ENCODE results near the gene UTP3. TPM values are rescaled to one million over a fixed set of nuclear protein-coding genes. Genes with fewer than 3 reads are reported as not detected.

The UTP3 gene
- total and polyA plus RNA-seq, 9 of the 15 experiments (the other 6 are each of a cell fraction or from before 2014, with no cell fraction given), result 11.9 to 69.3 (median 34.0) TPM

GRCh38 chr4:70722199-70722791 lies 34.0 kb downstream of the UTP3 start (continued):
- no peak for TF ChIP-seq ZNF318 (IDR thresholded peaks at IDR 0.05; ENCODE audit: borderline replicate concordance in 1 of 2, low read depth in 1 of 2)
- TF ChIP-seq KDM5B (IDR thresholded peaks at IDR 0.05; ENCODE audit: insufficient replicate concordance, low read depth, low read length), result no peak
- no peak for TF ChIP-seq TBL1XR1 (IDR thresholded peaks at IDR 0.05; ENCODE audit: low read length in 2 of 2)
- TF ChIP-seq ZNF12 (CRISPR knock-in tag; IDR thresholded peaks at IDR 0.05), result no peak
- TF ChIP-seq ZNF384 (IDR thresholded peaks at IDR 0.05; ENCODE audit: low read depth, low read length), result peak; percentile 61; the same call in 1 of the 2 replicates
- no peak for TF ChIP-seq ZBTB7A (IDR thresholded peaks at IDR 0.05; ENCODE audit: borderline replicate concordance, control insufficient read depth, low read depth, low read length)
- no peak for TF ChIP-seq CGGBP1 (CRISPR knock-in tag; IDR thresholded peaks at IDR 0.05)
- TF ChIP-seq STAT5B (CRISPR knock-in tag; IDR thresholded peaks at IDR 0.05), result no peak
- no peak for TF ChIP-seq ATF4 (CRISPR knock-in tag; IDR thresholded peaks at IDR 0.05)
- TF ChIP-seq TAL1 (IDR thresholded peaks at IDR 0.05), result no peak
- TF ChIP-seq ZC3H8 (IDR thresholded peaks at IDR 0.05), result no peak
- TF ChIP-seq PKNOX1 (IDR thresholded peaks at IDR 0.05), result peak; percentile 55
- TF ChIP-seq NFXL1 (CRISPR knock-in tag; IDR thresholded peaks at IDR 0.05), result no peak
- no peak for TF ChIP-seq NR2C2 (CRISPR knock-in tag; IDR thresholded peaks at IDR 0.05)
- TF ChIP-seq NR2C2 (tag; IDR thresholded peaks at IDR 0.05), result no peak
- TF ChIP-seq ID3 (CRISPR knock-in tag; IDR thresholded peaks at IDR 0.05), result no peak
- TF ChIP-seq ID3 (tag; IDR thresholded peaks at IDR 0.05), result no peak
- TF ChIP-seq MCM2 (IDR thresholded peaks at IDR 0.05; ENCODE audit: low read depth), result no peak
- no peak for TF ChIP-seq SETDB1 (IDR thresholded peaks at IDR 0.05; ENCODE audit: low read length)

Data from K562 (cell line).